HEK293 (cell line): ENCODE measurements around the gene NPHP4.

Experiments used
- CTCF ChIA-PET: fragments of 350-600 bp; formaldehyde crosslinking; extraction: SDS; loops from one replicate; lab custom pipeline; 2021; ENCODE audit warnings: antibody characterized with exemption; lab: Yijun Ruan, JAX
- POLR2A ChIA-PET: fragments of 300-600 bp; formaldehyde crosslinking; extraction: SDS; loops from one replicate; lab custom pipeline; 2020; ENCODE audit warnings: antibody characterized with exemption, inconsistent platforms; lab: Yijun Ruan, JAX
- H3K27ac ChIP-seq: fragments of 200-500 bp; sonication (Bioruptor generic); 2 replicates; pipeline ENCODE4 v1.5.1; 2014; ENCODE audit warnings: low read depth, low read length, control low read depth, inconsistent platforms; ENCODE audit errors: extremely low read depth
- H3K36me3 ChIP-seq, 2 experiments: fragments of 200-500 bp in 1 of 2; sonication (Bioruptor generic) in 1 of 2; 1 replicate in 1 of 2; 2 replicates in 1 of 2; pipeline ENCODE4 v1.5.1; 2014 to 2017; ENCODE audit warnings: inconsistent platforms in 2 of 2, low read length in 2 of 2; ENCODE audit not compliant: control insufficient read depth in 2 of 2, insufficient read depth in 1 of 2
- H3K4me1 ChIP-seq: fragments of 200-500 bp; sonication (Bioruptor generic); 2 replicates; pipeline ENCODE4 v1.5.1; 2014; ENCODE audit warnings: mild to moderate bottlenecking, low read length, inconsistent platforms; ENCODE audit not compliant: control insufficient read depth, insufficient read depth
- H3K4me3 ChIP-seq: 2 replicates; pipeline ENCODE4 v1.5.1; 2011; ENCODE audit warnings: low read depth, mild to moderate bottlenecking, control low read depth, low read length, moderate library complexity
- H3K9me3 ChIP-seq: fragments of 200-500 bp; sonication (Bioruptor generic); 2 replicates; pipeline ENCODE4 v1.5.1; 2014; ENCODE audit warnings: low read depth, low read length, inconsistent platforms; ENCODE audit not compliant: control insufficient read depth, insufficient read depth
- EGR2 ChIP-seq: fragments of 450-650 bp; formaldehyde crosslinking; IDR thresholded peaks from 2 replicates; pipeline ENCODE4 v1.5.1; 2016; ENCODE audit warnings: low read depth, missing biosample characterization, missing genetic modification characterization
- HOXA7 ChIP-seq: sonication (generic); formaldehyde crosslinking; IDR thresholded peaks from 2 replicates; pipeline ENCODE4 v1.8.1; 2022; ENCODE audit warnings: missing genetic modification reagents, borderline replicate concordance
- KLF9 ChIP-seq: fragments of 450-650 bp; formaldehyde crosslinking; IDR thresholded peaks from 2 replicates; pipeline ENCODE4 v1.5.1; 2016; ENCODE audit warnings: missing biosample characterization, missing genetic modification characterization, low read depth
- PRDM4 ChIP-seq: fragments of 450-650 bp; formaldehyde crosslinking; IDR thresholded peaks from 2 replicates; pipeline ENCODE4 v1.5.1; 2017; ENCODE audit warnings: missing biosample characterization, missing genetic modification characterization
- TCF7L2 ChIP-seq: IDR thresholded peaks from 2 replicates; pipeline ENCODE4 v1.6.1; 2011; ENCODE audit warnings: low read depth, mild to moderate bottlenecking, inconsistent platforms, low read length, moderate library complexity, borderline replicate concordance
- ZBTB10 ChIP-seq: fragments of 450-650 bp; formaldehyde crosslinking; IDR thresholded peaks from 2 replicates; pipeline ENCODE4 v1.5.1; 2016; ENCODE audit warnings: missing biosample characterization, missing genetic modification characterization
- ZBTB20 ChIP-seq: fragments of 450-650 bp; formaldehyde crosslinking; IDR thresholded peaks from 2 replicates; pipeline ENCODE4 v1.5.1; 2016; ENCODE audit warnings: missing biosample characterization, missing genetic modification characterization
- ZBTB26 ChIP-seq: fragments of 450-650 bp; formaldehyde crosslinking; optimal IDR thresholded peaks from 2 replicates; pipeline ENCODE3; 2016; ENCODE audit warnings: missing biosample characterization, mild to moderate bottlenecking, missing genetic modification characterization
- ZEB2 ChIP-seq: fragments of 450-650 bp; formaldehyde crosslinking; IDR thresholded peaks from 2 replicates; pipeline ENCODE4 v1.5.1; 2016; ENCODE audit warnings: missing biosample characterization, missing genetic modification characterization
- ZIC2 ChIP-seq: fragments of 450-650 bp; formaldehyde crosslinking; IDR thresholded peaks from 2 replicates; pipeline ENCODE4 v1.5.1; 2016; ENCODE audit warnings: missing biosample characterization, missing genetic modification characterization
- ZNF114 ChIP-seq: fragments of 450-650 bp; formaldehyde crosslinking; IDR thresholded peaks from 2 replicates; pipeline ENCODE4 v1.5.0; 2017; ENCODE audit warnings: missing biosample characterization, missing genetic modification characterization
- ZNF138 ChIP-seq: fragments of 450-650 bp; formaldehyde crosslinking; IDR thresholded peaks from 2 replicates; pipeline ENCODE4 v1.5.1; 2016; ENCODE audit warnings: missing biosample characterization, missing genetic modification characterization, borderline replicate concordance
- ZNF221 ChIP-seq: fragments of 450-650 bp; formaldehyde crosslinking; IDR thresholded peaks from 2 replicates; pipeline ENCODE4 v1.5.1; 2017; ENCODE audit warnings: missing biosample characterization, missing genetic modification characterization, borderline replicate concordance
- ZNF350 ChIP-seq: fragments of 450-650 bp; formaldehyde crosslinking; IDR thresholded peaks from 2 replicates; pipeline ENCODE4 v1.5.0; 2017; ENCODE audit warnings: missing biosample characterization, mild to moderate bottlenecking, missing genetic modification characterization
- ZNF629 ChIP-seq: fragments of 450-650 bp; formaldehyde crosslinking; IDR thresholded peaks from 2 replicates; pipeline ENCODE4 v1.5.1; 2017; ENCODE audit warnings: missing biosample characterization, missing genetic modification characterization
- ZNF843 ChIP-seq: fragments of 450-650 bp; formaldehyde crosslinking; IDR thresholded peaks from 2 replicates; pipeline ENCODE4 v1.5.1; 2016; ENCODE audit warnings: missing biosample characterization, missing genetic modification characterization
- ZSCAN5A ChIP-seq: fragments of 450-650 bp; formaldehyde crosslinking; IDR thresholded peaks from 2 replicates; pipeline ENCODE4 v1.5.1; 2016; ENCODE audit warnings: missing biosample characterization, missing genetic modification characterization

Gene NPHP4

GRCh38 chr1:6006882-6007281 lies 14.7 kb upstream of the NPHP4 start (continued):
- TF ChIP-seq KLF9 (no peak), HOXA7 (CRISPR knock-in tag) (no peak), ZNF138 (no peak)

- CTCF ChIA-PET, result no interaction called here
- H3K36me3 ChIP-seq, result no peaks in the 10 kb centered on the region
- peaks cover 10% of the 10 kb centered on the region for H3K4me1 ChIP-seq
- TF ChIP-seq ZNF843 (tag by site-specific recombination) (no peak), ZBTB10 (tag by site-specific recombination) (0 out of 2 replicates have a peak, but pooled peaks have one; percentile 19)
- POLR2A ChIA-PET, result no interaction called here
- no peaks in the 10 kb centered on the region for H3K9me3 ChIP-seq
- no peak overlapping the region for H3K4me3 ChIP-seq
- H3K27ac ChIP-seq, result no peak overlapping the region
Measured at GRCh38 chr1:6005276-6005917, 13.2 kb upstream of the NPHP4 start.

- H3K4me1 ChIP-seq, result peaks cover 10% of the 10 kb centered on the region
Measured at GRCh38 chr1:6004412-6005123, 12.3 kb upstream of the NPHP4 start.

GRCh38 chr1:6003568-6004411 lies 11.6 kb upstream of the NPHP4 start:
- Histone ChIP-seq H3K4me3 (no peak overlapping the region), H3K36me3 (no peaks in the 10 kb centered on the region), H3K27ac (no peak overlapping the region), H3K9me3 (no peaks in the 10 kb centered on the region), H3K4me1 (peaks cover 10% of the 10 kb centered on the region)
- POLR2A ChIA-PET, result interaction anchor here (1.4 kb wide), 1 partner anchor 13 kb away, joined by 3 read pairs; no protein-coding TSS in a partner anchor
- CTCF ChIA-PET, result no interaction called here
- TF ChIP-seq ZNF629 (tag by site-specific recombination) (no peak), ZBTB20 (tag by site-specific recombination) (no peak), ZEB2 (no peak), ZBTB26 (tag by site-specific recombination) (no peak), ZSCAN5A (no peak), ZNF114 (tag by site-specific recombination) (no peak), TCF7L2 (peak; percentile 94), ZIC2 (tag by site-specific recombination) (peak; percentile 45; the same call in 1 of the 2 replicates), ZNF221 (tag by site-specific recombination) (no peak)

More at GRCh38 chr1:6004412-6005123, 12.3 kb upstream of the NPHP4 start:
- no peak overlapping the region for H3K4me3 ChIP-seq
- H3K9me3 ChIP-seq, result no peaks in the 10 kb centered on the region
- ChIA-PET POLR2A (no interaction called here), CTCF (no interaction called here)
- TF ChIP-seq ZNF350 (tag by site-specific recombination) (no peak), PRDM4 (tag by site-specific recombination) (0 out of 2 replicates have a peak, but pooled peaks have one; percentile 48), EGR2 (tag by site-specific recombination) (0 out of 2 replicates have a peak, but pooled peaks have one; percentile 13)
- no peaks in the 10 kb centered on the region for H3K36me3 ChIP-seq
- H3K27ac ChIP-seq, result no peak overlapping the region
